A549 (cell line): ENCODE measurements around the gene THSD7A. TPM values are rescaled to one million over a fixed set of nuclear protein-coding genes. Genes with fewer than 3 reads are reported as not detected.
A peak's percentile ranks its signal among the peaks of the same experiment; 100 is the strongest.

Source experiments
- ATAC-seq, 2 experiments: fragments of 200-7000 bp in 1 of 2; fragments of >200 bp in 1 of 2; cut with Nextera tagmentation in 1 of 2; cut with Tn5 transposase in 1 of 2; 3 replicates each; pipeline versions ENCODE4 v1.8.0 to v1.9.1; 2018 to 2020; ENCODE audit warnings: mild to moderate bottlenecking in 1 of 2, moderate library complexity in 1 of 2
- CTCF ChIA-PET: fragments of 300-600 bp; sonication (Branson Sonifier 250); formaldehyde crosslinking; extraction: SDS; loops from one replicate; lab custom pipeline; 2021; ENCODE audit warnings: antibody characterized with exemption, inconsistent platforms; lab: Yijun Ruan, JAX
- POLR2A ChIA-PET: fragments of 350-600 bp; formaldehyde crosslinking; extraction: SDS; loops from one replicate; lab custom pipeline; 2021; ENCODE audit warnings: antibody characterized with exemption, inconsistent platforms; lab: Yijun Ruan, JAX
- DNase-seq, 2 experiments: peaks; one replicate each; pipeline versions ENCODE4 v3.0.0 to v3.0.0-alpha.2; 2011 to 2016; ENCODE audit warnings: low read depth in 1 of 2, low spot score in 1 of 2
- FAIRE-seq: peaks from 2 replicates; lab custom pipeline; 2011; peaks lifted over from hg19 to GRCh38; lab: Jason Lieb, UNC
- H3K27ac ChIP-seq, 2 experiments: fragments of >200 bp; sonication (Bioruptor Twin); formaldehyde crosslinking; 3 replicates each; pipeline ENCODE4 v1.5.1; 2016 to 2017
- H3K4me1 ChIP-seq: fragments of >200 bp; sonication (Bioruptor Twin); formaldehyde crosslinking; 3 replicates; pipeline ENCODE4 v1.6.1; 2016
- H3K4me2 ChIP-seq: fragments of >200 bp; sonication (Bioruptor Twin); formaldehyde crosslinking; 3 replicates; pipeline ENCODE4 v1.6.1; 2016
- H3K4me3 ChIP-seq: fragments of >200 bp; sonication (Bioruptor Twin); formaldehyde crosslinking; 3 replicates; pipeline ENCODE4 v1.5.1; 2016
- H3K9me3 ChIP-seq: fragments of >200 bp; sonication (Bioruptor Twin); formaldehyde crosslinking; 3 replicates; pipeline ENCODE4 v1.6.1; 2016
- ATOH8 ChIP-seq: fragments of 250-450 bp; sonication (Bioruptor Pico); IDR thresholded peaks from 2 replicates; pipeline ENCODE4 v1.5.0; 2020; ENCODE audit warnings: low read depth, mild to moderate bottlenecking, moderate library complexity
- CEBPB ChIP-seq, 2 experiments: fragments of >200 bp in 1 of 2; sonication (Bioruptor Twin) in 1 of 2; formaldehyde crosslinking in 1 of 2; IDR thresholded peaks; 2 replicates each; pipeline ENCODE4 v1.6.1; 2012 to 2016
- CHD2 ChIP-seq: fragments of 150-350 bp; IDR thresholded peaks from 2 replicates; pipeline ENCODE4 v1.6.1; 2014; ENCODE audit warnings: low read length; ENCODE audit not compliant: partially characterized antibody
- E2F6 ChIP-seq: IDR thresholded peaks from 2 replicates; pipeline ENCODE4 v1.6.1; 2012; ENCODE audit warnings: low read depth, borderline replicate concordance
- EHMT2 ChIP-seq: fragments of 200-600 bp; sonication (generic); IDR thresholded peaks from 2 replicates; pipeline ENCODE4 v1.6.1; 2016; ENCODE audit warnings: antibody characterized with exemption, low read depth, mild to moderate bottlenecking, moderate library complexity
- ELK1 ChIP-seq: fragments of 150-350 bp; IDR thresholded peaks from 2 replicates; pipeline ENCODE4 v1.6.1; 2014; ENCODE audit warnings: low read depth, mild to moderate bottlenecking, low read length
- EP300 ChIP-seq, 2 experiments: fragments of >200 bp; sonication (Bioruptor Twin); formaldehyde crosslinking; IDR thresholded peaks; 2 replicates in 1 of 2; 3 replicates in 1 of 2; pipeline ENCODE4 v1.6.1; 2016 to 2017
- FOSL2 ChIP-seq, 2 experiments: fragments of 450-650 bp in 1 of 2; fragments of >200 bp in 1 of 2; sonication (Bioruptor Twin) in 1 of 2; formaldehyde crosslinking; IDR thresholded peaks; 2 replicates each; pipeline versions ENCODE4 v1.5.0 to v1.6.1; 2016 to 2020; ENCODE audit warnings: mild to moderate bottlenecking in 1 of 2, moderate library complexity in 1 of 2
- FOXS1 ChIP-seq: fragments of 250-450 bp; sonication (Bioruptor Pico); IDR thresholded peaks from 2 replicates; pipeline ENCODE4 v1.5.0; 2020; ENCODE audit warnings: mild to moderate bottlenecking, moderate library complexity
- GATA3 ChIP-seq: IDR thresholded peaks from 2 replicates; pipeline ENCODE4 v1.6.1; 2012; ENCODE audit warnings: borderline replicate concordance
- HES2 ChIP-seq: fragments of >200 bp; sonication (Bioruptor Twin); formaldehyde crosslinking; IDR thresholded peaks from 2 replicates; pipeline ENCODE4 v1.6.1; 2016
- HMGXB4 ChIP-seq: fragments of 250-450 bp; sonication (Bioruptor Pico); IDR thresholded peaks from 2 replicates; pipeline ENCODE4 v1.5.0; 2021; ENCODE audit warnings: mild to moderate bottlenecking, moderate library complexity, borderline replicate concordance
- JUN ChIP-seq, 2 experiments: fragments of >200 bp; sonication (Bioruptor Twin); formaldehyde crosslinking; IDR thresholded peaks; 2 replicates in 1 of 2; 3 replicates in 1 of 2; pipeline ENCODE4 v1.6.1; 2016 to 2017
- NPAS2 ChIP-seq: fragments of 250-450 bp; sonication (Bioruptor Pico); IDR thresholded peaks from 2 replicates; pipeline ENCODE4 v1.8.0; 2022; ENCODE audit warnings: mild to moderate bottlenecking, moderate library complexity, borderline replicate concordance
- NR3C1 ChIP-seq: fragments of >200 bp; sonication (Bioruptor Twin); formaldehyde crosslinking; IDR thresholded peaks from 3 replicates; pipeline ENCODE4 v1.6.1; 2017
- PBX3 ChIP-seq: IDR thresholded peaks from 2 replicates; pipeline ENCODE4 v1.6.1; 2012
- RAD21 ChIP-seq, 2 experiments: fragments of >200 bp in 1 of 2; sonication (Bioruptor Twin) in 1 of 2; formaldehyde crosslinking in 1 of 2; IDR thresholded peaks in 1 of 2; conservative IDR thresholded peaks in 1 of 2; 2 replicates in 1 of 2; 3 replicates in 1 of 2; pipeline ENCODE4 v1.6.1; 2012 to 2018; ENCODE audit warnings: inconsistent platforms in 1 of 2
- RCOR1 ChIP-seq: fragments of 150-350 bp; IDR thresholded peaks from 2 replicates; pipeline ENCODE4 v1.6.1; 2014; ENCODE audit warnings: antibody characterized with exemption, low read length, low read depth
- SMC3 ChIP-seq: fragments of >200 bp; sonication (Bioruptor Twin); formaldehyde crosslinking; IDR thresholded peaks from 3 replicates; pipeline ENCODE4 v1.6.1; 2018; ENCODE audit warnings: inconsistent platforms
- SREBF2 ChIP-seq: fragments of 450-650 bp; IDR thresholded peaks from 2 replicates; pipeline ENCODE4 v1.6.1; 2014; ENCODE audit warnings: mild to moderate bottlenecking, moderate library complexity
- WGBS: methylation state at CpG from one replicate; pipeline ENCODE4 v1.1.6; 2017; ENCODE audit errors: missing lambda C conversion rate; 5-methylcytosine and 5-hydroxymethylcytosine counted together
- polyA plus RNA-seq, 4 experiments: library from polyadenylated mRNA; depleted of rRNA in 3 of 4; stranded (reverse); fragments of >200 nt; fragmentation: RNase III in 1 of 4; extraction: RNeasy Plus Mini Kit Qiagen cat#74134 plus additional on column Dnase treatment in 1 of 4; gene quantifications; 2 replicates in 3 of 4; 3 replicates in 1 of 4; pipeline ENCODE4 v1.2.3, GENCODE V29; 2011 to 2017

The THSD7A gene
- polyA plus RNA-seq, 2 of the 4 experiments (the other 2 are of a cell fraction) = 5.7 to 11.8 TPM

GRCh38 chr7:11667071-11667809 is 164.8 kb downstream of the THSD7A start:
- FAIRE-seq (no peak), ATAC-seq (no peak), DNase-seq (no peak)
- TF ChIP-seq HES2 = no peak
- no peak for TF ChIP-seq EHMT2
- no peak for TF ChIP-seq HMGXB4
- TF ChIP-seq FOXS1 (CRISPR knock-in tag) = no peak
- Histone ChIP-seq H3K4me1 (peaks cover 24% of the 10 kb centered on the region; the same call in 2 of the 3 replicates), H3K9me3 (no peaks in the 10 kb centered on the region), H3K4me3 (no peak overlapping the region), H3K4me2 (peak overlapping the region; percentile 58), H3K27ac (peak overlapping the region; percentile 48 to 57; a peak in 3 of 6 replicates)
- ChIA-PET CTCF (interaction anchor here (0.5 kb wide), 1 partner anchor 278 kb away, joined by 4 read pairs; no protein-coding TSS in a partner anchor), POLR2A (no interaction called here)
- WGBS = 63% methylated on average over 7 of the region's 7 CpGs

GRCh38 chr7:11665357-11665756 is 166.6 kb downstream of the THSD7A start:
- H3K4me1 ChIP-seq = peaks cover 24% of the 10 kb centered on the region; the same call in 2 of the 3 replicates
- peak overlapping the region; percentile 34 to 56; a peak in 4 of 6 replicates for H3K27ac ChIP-seq
- POLR2A ChIA-PET = no interaction called here
- CTCF ChIA-PET = interaction anchor here (0.7 to 1.2 kb wide), 2 partner anchors 17 to 166 kb away, joined by 3 read pairs; no protein-coding TSS in a partner anchor
- DNase-seq (peak in 1 of 2 experiments; percentile 22), ATAC-seq (peak in 1 of 2 experiments; percentile 72; a peak in 3 of 6 replicates), FAIRE-seq (no peak)
- no peak overlapping the region for H3K4me3 ChIP-seq
- TF ChIP-seq CEBPB (IDR thresholded peaks at IDR 0.05) = peak in 1 of 2 experiments; percentile 57; a peak in 1 of 4 replicates
- TF ChIP-seq NR3C1 = no peak
- no peak for TF ChIP-seq SMC3
- TF ChIP-seq CHD2 = no peak
- no peak for TF ChIP-seq FOXS1 (CRISPR knock-in tag)
- no peak for TF ChIP-seq FOSL2 (IDR thresholded peaks at IDR 0.05)
- TF ChIP-seq FOSL2 (CRISPR knock-in tag; IDR thresholded peaks at IDR 0.05) = no peak
- TF ChIP-seq SREBF2 = no peak
- no peak for TF ChIP-seq ATOH8 (CRISPR knock-in tag)
- no peak for TF ChIP-seq RCOR1
- no peak for TF ChIP-seq PBX3
- TF ChIP-seq GATA3 = peak; percentile 70; the same call in 1 of the 2 replicates
- TF ChIP-seq ELK1 = no peak
- no peak for TF ChIP-seq E2F6
- no peak for TF ChIP-seq RAD21 (conservative IDR thresholded peaks at IDR 0.05 in 1 of 2, IDR thresholded peaks at IDR 0.05 in 1 of 2)
- TF ChIP-seq EP300 (IDR thresholded peaks at IDR 0.05) = no peak
- TF ChIP-seq NPAS2 (CRISPR knock-in tag) = no peak
- no peak for TF ChIP-seq JUN (IDR thresholded peaks at IDR 0.05)
- peak overlapping the region; percentile 38 for H3K4me2 ChIP-seq
- H3K9me3 ChIP-seq = no peaks in the 10 kb centered on the region
- 17% methylated on average over 3 of the region's 3 CpGs for WGBS
